GM23338 (cell line): ENCODE results near the gene TRIM25. TPM values are rescaled to one million over a fixed set of nuclear protein-coding genes. Genes with fewer than 3 reads are reported as not detected.

Experiments
- ATAC-seq: fragments of 200-7000 bp; cut with Tn5 transposase; 3 replicates; pipeline ENCODE4 v1.9.1; 2020
- DNase-seq: peaks from one replicate; pipeline ENCODE4 v3.0.0-alpha.2; 2015; ENCODE audit warnings: low spot score
- H2AFZ ChIP-seq: fragments of 200-600 bp; sonication (generic); 2 replicates; pipeline ENCODE4 v1.8.0; 2016; ENCODE audit warnings: antibody characterized with exemption, mild to moderate bottlenecking, moderate library complexity
- H3F3A ChIP-seq: fragments of 200-600 bp; sonication (generic); replicated peaks from 2 replicates; pipeline ENCODE4 v1.8.0; 2017; ENCODE audit warnings: antibody characterized with exemption, mixed run types, low read depth
- H3K27ac ChIP-seq: fragments of 200-600 bp; sonication (generic); 2 replicates; pipeline ENCODE4 v1.6.1; 2016; ENCODE audit warnings: low read depth
- H3K27me3 ChIP-seq: fragments of 200-600 bp; sonication (generic); 2 replicates; pipeline ENCODE4 v1.8.0; 2016; ENCODE audit warnings: mild to moderate bottlenecking, mixed run types, moderate library complexity; ENCODE audit not compliant: insufficient read depth
- H3K36me3 ChIP-seq: fragments of 200-600 bp; sonication (generic); 2 replicates; pipeline ENCODE4 v1.8.0; 2016; ENCODE audit warnings: mild to moderate bottlenecking; ENCODE audit not compliant: insufficient read depth
- H3K4me1 ChIP-seq: fragments of 200-600 bp; sonication (generic); 2 replicates; pipeline ENCODE4 v1.8.0; 2016; ENCODE audit warnings: mild to moderate bottlenecking, moderate library complexity; ENCODE audit not compliant: insufficient read depth
- H3K4me2 ChIP-seq: fragments of 200-600 bp; sonication (generic); 2 replicates; pipeline ENCODE4 v1.7.1; 2017; ENCODE audit warnings: mixed run types
- H3K4me3 ChIP-seq: fragments of 200-600 bp; sonication (generic); 2 replicates; pipeline ENCODE4 v1.6.1; 2016; ENCODE audit warnings: mixed run types
- H3K79me2 ChIP-seq: fragments of 200-600 bp; sonication (generic); replicated peaks from 2 replicates; pipeline ENCODE4 v1.8.0; 2017; ENCODE audit warnings: mild to moderate bottlenecking; ENCODE audit not compliant: insufficient read depth
- H3K9me2 ChIP-seq: fragments of 200-600 bp; sonication (generic); 2 replicates; pipeline ENCODE4 v1.8.0; 2017; ENCODE audit not compliant: insufficient read depth
- H4K20me1 ChIP-seq: fragments of 200-600 bp; sonication (generic); replicated peaks from 2 replicates; pipeline ENCODE4 v1.8.0; 2017; ENCODE audit warnings: mild to moderate bottlenecking; ENCODE audit not compliant: insufficient read depth
- H3K27ac Mint-ChIP-seq: 2 replicates; pipeline ENCODE4 v1.8.0; 2020; ENCODE audit warnings: inconsistent platforms, mild to moderate bottlenecking, moderate library complexity, mixed read lengths
- H3K27me3 Mint-ChIP-seq: 3 replicates; pipeline ENCODE4 v1.8.0; 2022; ENCODE audit warnings: low read depth, mild to moderate bottlenecking, moderate library complexity, mixed read lengths, inconsistent platforms; ENCODE audit not compliant: insufficient read depth, poor library complexity
- H3K36me3 Mint-ChIP-seq: 3 replicates; pipeline ENCODE4 v1.8.0; 2021; ENCODE audit warnings: low read depth, mild to moderate bottlenecking, inconsistent platforms, moderate library complexity, mixed read lengths
- H3K4me1 Mint-ChIP-seq: 3 replicates; pipeline ENCODE4 v1.8.0; 2020; ENCODE audit warnings: mild to moderate bottlenecking, inconsistent platforms, mixed read lengths
- H3K4me3 Mint-ChIP-seq: 3 replicates; pipeline ENCODE4 v1.8.0; 2021; ENCODE audit warnings: moderate library complexity, mild to moderate bottlenecking, inconsistent platforms, mixed read lengths
- H3K9me3 Mint-ChIP-seq: 3 replicates; pipeline ENCODE4 v1.8.0; 2020; ENCODE audit warnings: moderate library complexity, mild to moderate bottlenecking, inconsistent platforms, mixed read lengths
- EZH2 ChIP-seq: fragments of 200-600 bp; sonication (generic); IDR thresholded peaks from one replicate; pipeline ENCODE4 v1.8.0; 2017; ENCODE audit warnings: antibody characterized with exemption, mild to moderate bottlenecking, low read depth; ENCODE audit not compliant: unreplicated experiment
- REST ChIP-seq: IDR thresholded peaks from one replicate; pipeline ENCODE4 v1.6.1; 2018; ENCODE audit warnings: antibody characterized with exemption; ENCODE audit not compliant: unreplicated experiment
- ZNF114 ChIP-seq: fragments of 250-450 bp; sonication (Bioruptor Pico); IDR thresholded peaks from 2 replicates; pipeline ENCODE4 v1.5.0; 2020; ENCODE audit warnings: mild to moderate bottlenecking, moderate library complexity
- ZNF331 ChIP-seq: fragments of 250-450 bp; sonication (Bioruptor Pico); IDR thresholded peaks from 2 replicates; pipeline ENCODE4 v1.5.0; 2020; ENCODE audit warnings: low read depth, mild to moderate bottlenecking, moderate library complexity
- ZNF462 ChIP-seq: fragments of 250-450 bp; sonication (Bioruptor Pico); IDR thresholded peaks from 2 replicates; pipeline ENCODE4 v1.5.0; 2020; ENCODE audit warnings: mild to moderate bottlenecking, moderate library complexity
- polyA plus RNA-seq: library from polyadenylated mRNA; unstranded; fragments of >200 nt; fragmentation: Nextera tagmentation; extraction: Ambion mirVana; gene quantifications from 2 replicates; pipeline ENCODE4 v1.2.1, GENCODE V29; 2016
- total RNA-seq: library from RNA; depleted of rRNA; stranded (reverse); fragments of >200 nt; shearing (Covaris generic); gene quantifications from 2 replicates; pipeline ENCODE4 v1.2.3, GENCODE V29; 2014

TRIM25 gene
- total and polyA plus RNA-seq, 2 experiments from 2014 or later: 19.6 to 36.2 TPM

- TF ChIP-seq ZNF462 (CRISPR knock-in tag) (no peak), ZNF331 (CRISPR knock-in tag) (no peak)
Observed at GRCh38 chr17:56936697-56937322, 23.0 kb upstream of the TRIM25 start (continued).

GRCh38 chr17:56935461-56935860 lies 21.6 kb upstream of the TRIM25 start:
- H3K36me3 Mint-ChIP-seq: peaks cover 86% of the 10 kb centered on the region
- TF ChIP-seq ZNF462 (CRISPR knock-in tag): no peak
- TF ChIP-seq EZH2: no peak
- TF ChIP-seq REST: no peak
- TF ChIP-seq ZNF114 (CRISPR knock-in tag): no peak

More at GRCh38 chr17:56935461-56935860, 21.6 kb upstream of the TRIM25 start:
- Mint-ChIP-seq H3K4me1 (0 out of 3 replicates have a peak, but pooled peaks cover 2% of the 10 kb centered on the region), H3K27me3 (peaks cover 5% of the 10 kb centered on the region), H3K4me3 (no peak overlapping the region), H3K9me3 (peaks cover 36% of the 10 kb centered on the region), H3K27ac (no peak overlapping the region)
- 0 out of 2 replicates have a peak, but pooled peaks cover 2% of the 10 kb centered on the region for H3F3A ChIP-seq
- ATAC-seq: no peak
- H3K27me3 ChIP-seq: no peaks in the 10 kb centered on the region
- no peak for DNase-seq
- no peaks in the 10 kb centered on the region for H3K9me2 ChIP-seq
- H3K4me2 ChIP-seq: no peak overlapping the region
- H4K20me1 ChIP-seq: no peaks in the 10 kb centered on the region
- no peak overlapping the region for H3K27ac ChIP-seq
- no peaks in the 10 kb centered on the region for H3K4me1 ChIP-seq
- H3K79me2 ChIP-seq: no peaks in the 10 kb centered on the region
- no peak overlapping the region for H2AFZ ChIP-seq
- no peak overlapping the region for H3K4me3 ChIP-seq
- peaks cover 11% of the 10 kb centered on the region for H3K36me3 ChIP-seq
